Endothelial cell of umbilical vein (primary cell): Measurements from ENCODE around the gene LRRC27.

Source experiments
- CTCF ChIP-seq, 2 donors: IDR thresholded peaks; 1 replicate in 1 of 2; 2 replicates in 1 of 2; pipeline ENCODE4 v1.5.1; 2011; ENCODE audit warnings: low read length in 2 of 2, mild to moderate bottlenecking in 2 of 2, moderate library complexity in 2 of 2, control low read depth in 1 of 2, inconsistent platforms in 1 of 2, low read depth in 1 of 2; ENCODE audit not compliant: insufficient read depth in 1 of 2; ENCODE audit errors: extremely low read depth in 1 of 2
- GATA2 ChIP-seq: IDR thresholded peaks from 2 replicates; pipeline ENCODE4 v1.7.0; 2011; ENCODE audit warnings: low read depth, mild to moderate bottlenecking, moderate library complexity, mixed read lengths, low read length; ENCODE audit not compliant: insufficient read length, insufficient read depth
- JUN ChIP-seq: IDR thresholded peaks from 2 replicates; pipeline ENCODE4 v1.6.1; 2011; ENCODE audit warnings: borderline replicate concordance, low read depth; ENCODE audit not compliant: insufficient read length, insufficient read depth
- POLR2A ChIP-seq: IDR thresholded peaks from 2 replicates; pipeline ENCODE4 v1.6.1; 2012; ENCODE audit warnings: low read depth, mild to moderate bottlenecking, control low read depth, low read length
- POLR2AphosphoS5 ChIP-seq: IDR thresholded peaks from 2 replicates; pipeline ENCODE4 v1.6.1; 2012; ENCODE audit warnings: low read depth, mild to moderate bottlenecking, control low read depth, low read length, moderate library complexity; ENCODE audit not compliant: insufficient read depth

GRCh38 chr10:132335189-132336063 is 3.4 kb downstream of the LRRC27 start:
- no peak for TF ChIP-seq GATA2
- TF ChIP-seq CTCF (IDR thresholded peaks at IDR 0.05; ENCODE audit: extremely low read depth in 1 of 2, insufficient read depth in 1 of 2, low read depth in 1 of 2, low read length in 2 of 2): no peak
- no peak for TF ChIP-seq POLR2AphosphoS5
- no peak for TF ChIP-seq JUN
- TF ChIP-seq POLR2A: no peak
